Measurements from ENCODE around the gene MAP2K4. TPM values are rescaled to one million over a fixed set of nuclear protein-coding genes. Genes with fewer than 3 reads are reported as not detected.

The MAP2K4 gene
- total RNA-seq, 1 donor from 2014 or later: 57.9 TPM

GRCh38 chr17:12085076-12085949, 64.6 kb downstream of the MAP2K4 start:
- Mint-ChIP-seq H3K27ac (no peak overlapping the region), H3K4me1 (no peaks in the 10 kb centered on the region), H3K9me3 (no peaks in the 10 kb centered on the region), H3K4me3 (no peak overlapping the region), H3K27me3 (ENCODE audit: low read depth) (no peaks in the 10 kb centered on the region), H3K36me3 (peaks cover 30% of the 10 kb centered on the region)
- no peak for TF ChIP-seq CTCF (IDR thresholded peaks at IDR 0.05; ENCODE audit: unreplicated experiment)
- no peak for DNase-seq (ENCODE audit: low spot score in 2 of 2, unreplicated experiment in 2 of 2)

GRCh38 chr17:12088035-12088434, 67.4 kb downstream of the MAP2K4 start:
- no peak for DNase-seq (ENCODE audit: low spot score in 2 of 2, unreplicated experiment in 2 of 2)
- Mint-ChIP-seq H3K4me3 (no peak overlapping the region), H3K9me3 (no peaks in the 10 kb centered on the region), H3K4me1 (no peaks in the 10 kb centered on the region), H3K27ac (no peak overlapping the region), H3K36me3 (peaks cover 32% of the 10 kb centered on the region), H3K27me3 (ENCODE audit: low read depth) (no peaks in the 10 kb centered on the region)
- no peak for TF ChIP-seq CTCF (IDR thresholded peaks at IDR 0.05; ENCODE audit: unreplicated experiment)

GRCh38 chr17:12089809-12090384, 69.2 kb downstream of the MAP2K4 start:
- H3K4me1 Mint-ChIP-seq: no peaks in the 10 kb centered on the region
- TF ChIP-seq CTCF (IDR thresholded peaks at IDR 0.05; ENCODE audit: unreplicated experiment): no peak
- no peaks in the 10 kb centered on the region for H3K9me3 Mint-ChIP-seq
- no peak overlapping the region for H3K27ac Mint-ChIP-seq
- H3K36me3 Mint-ChIP-seq: peaks cover 32% of the 10 kb centered on the region
- no peaks in the 10 kb centered on the region for H3K27me3 Mint-ChIP-seq (ENCODE audit: low read depth)
- H3K4me3 Mint-ChIP-seq: no peak overlapping the region
- DNase-seq (ENCODE audit: low spot score in 2 of 2, unreplicated experiment in 2 of 2): no peak

GRCh38 chr17:12094336-12094735, 73.7 kb downstream of the MAP2K4 start:
- no peak overlapping the region for H3K4me3 Mint-ChIP-seq
- no peak overlapping the region for H3K27ac Mint-ChIP-seq
- H3K36me3 Mint-ChIP-seq: peaks cover 40% of the 10 kb centered on the region
- DNase-seq (ENCODE audit: low spot score in 2 of 2, unreplicated experiment in 2 of 2): no peak
- H3K9me3 Mint-ChIP-seq: no peaks in the 10 kb centered on the region
- H3K4me1 Mint-ChIP-seq: no peaks in the 10 kb centered on the region
- H3K27me3 Mint-ChIP-seq (ENCODE audit: low read depth): no peaks in the 10 kb centered on the region
- TF ChIP-seq CTCF (IDR thresholded peaks at IDR 0.05; ENCODE audit: unreplicated experiment): no peak

- TF ChIP-seq CTCF (IDR thresholded peaks at IDR 0.05; ENCODE audit: unreplicated experiment): no peak
- DNase-seq (ENCODE audit: low spot score in 2 of 2, unreplicated experiment in 2 of 2): no peak
- H3K4me1 Mint-ChIP-seq: no peaks in the 10 kb centered on the region
- no peak overlapping the region for H3K27ac Mint-ChIP-seq
- H3K4me3 Mint-ChIP-seq: no peak overlapping the region
- no peaks in the 10 kb centered on the region for H3K27me3 Mint-ChIP-seq (ENCODE audit: low read depth)
- peaks cover 7% of the 10 kb centered on the region for H3K9me3 Mint-ChIP-seq
- H3K36me3 Mint-ChIP-seq: peaks cover 40% of the 10 kb centered on the region
Measured at GRCh38 chr17:12095522-12095921, 74.8 kb downstream of the MAP2K4 start.

Measured in mesothelial cell of epicardium (in vitro differentiated cells).